GM19025 (cell line): Measurements from ENCODE around the gene SIRPD.

Experiments
- ATAC-seq: cut with Tn5 transposase; IDR thresholded peaks from one replicate; pipeline ENCODE4 v1.9.1; 2021; ENCODE audit warnings: mild to moderate bottlenecking, low read depth, moderate library complexity; ENCODE audit not compliant: unreplicated experiment

SIRPD gene

GRCh38 chr20:1538655-1539054 is 18.9 kb downstream of the SIRPD start:
- no peak for ATAC-seq

GRCh38 chr20:1537731-1538058 is 19.8 kb downstream of the SIRPD start:
- no peak for ATAC-seq

GRCh38 chr20:1536893-1537730 is 20.4 kb downstream of the SIRPD start:
- no peak for ATAC-seq

GRCh38 chr20:1535420-1536175 is 21.9 kb downstream of the SIRPD start:
- peak; percentile 87 for ATAC-seq

GRCh38 chr20:1534526-1534925 is 23.0 kb downstream of the SIRPD start:
- ATAC-seq, result no peak

- ATAC-seq, result no peak
These were observed 24.4 kb downstream of the SIRPD start for GRCh38 chr20:1533059-1533458.

- no peak for ATAC-seq
These were observed 28.7 kb downstream of the SIRPD start for GRCh38 chr20:1528811-1529210.

GRCh38 chr20:1527923-1528322 is 29.6 kb downstream of the SIRPD start:
- ATAC-seq, result no peak

- no peak for ATAC-seq
These were observed 30.6 kb downstream of the SIRPD start for GRCh38 chr20:1526896-1527295.

GRCh38 chr20:1526310-1526709 is 31.2 kb downstream of the SIRPD start:
- no peak for ATAC-seq

- ATAC-seq, result no peak
These were observed 33.5 kb downstream of the SIRPD start for GRCh38 chr20:1524004-1524403.

GRCh38 chr20:1517010-1517409 is 40.5 kb downstream of the SIRPD start:
- ATAC-seq, result no peak

- no peak for ATAC-seq
These were observed 43.7 kb downstream of the SIRPD start for GRCh38 chr20:1513801-1514200.

GRCh38 chr20:1509237-1509636 is 48.3 kb downstream of the SIRPD start:
- ATAC-seq, result no peak

GRCh38 chr20:1508574-1508973 is 48.9 kb downstream of the SIRPD start:
- ATAC-seq, result no peak

GRCh38 chr20:1507276-1507675 is 50.2 kb downstream of the SIRPD start:
- ATAC-seq, result no peak

- no peak for ATAC-seq
These were observed 51.6 kb downstream of the SIRPD start for GRCh38 chr20:1505871-1506270.

GRCh38 chr20:1505361-1505760 is 52.1 kb downstream of the SIRPD start:
- no peak for ATAC-seq

GRCh38 chr20:1503564-1504227 is 53.8 kb downstream of the SIRPD start:
- peak; percentile 85 for ATAC-seq

GRCh38 chr20:1500496-1500895 is 57.0 kb downstream of the SIRPD start:
- ATAC-seq, result no peak
